K562 (cell line): ENCODE results near the gene IMP4. TPM values are rescaled to one million over a fixed set of nuclear protein-coding genes. Genes with fewer than 3 reads are reported as not detected.

Experiments
- ATAC-seq: fragments of 200-7000 bp; cut with Tn5 transposase; 3 replicates; pipeline ENCODE4 v1.9.1; 2020; ENCODE audit warnings: moderate library complexity
- BruUV-seq: library from RNA; stranded (reverse); fragments of 400-500 nt; replicated peaks from 2 replicates; lab custom pipeline; 2021; lab: Mats Ljungman, UMichigan
- CTCF ChIA-PET: fragments of 300-600 bp; formaldehyde crosslinking; extraction: SDS; loops from one replicate; lab custom pipeline; 2021; ENCODE audit warnings: low intra/inter-chr PET ratio; lab: Yijun Ruan, JAX
- POLR2A ChIA-PET: fragments of 300-600, 350-650 bp; sonication (Branson Sonifier 250); formaldehyde crosslinking; extraction: SDS; loops from one replicate; lab custom pipeline; 2021; ENCODE audit warnings: antibody characterized with exemption, inconsistent platforms; lab: Yijun Ruan, JAX
- DNase-seq, 4 experiments: peaks; one replicate each; pipeline versions ENCODE4 v3.0.0 to v3.0.0-alpha.2; 2011 to 2018; ENCODE audit warnings: low spot score in 3 of 4, mixed read lengths in 3 of 4; ENCODE audit errors: extremely low read depth in 1 of 4
- FAIRE-seq: peaks from 2 replicates; lab custom pipeline; 2011; peaks lifted over from hg19 to GRCh38; lab: Jason Lieb, UNC
- H2AFZ ChIP-seq: 2 replicates; pipeline ENCODE4 v1.6.0; 2011; ENCODE audit warnings: low read depth, low read length, control low read depth, inconsistent platforms
- H3K27ac ChIP-seq: fragments of 200-600 bp; 3 replicates; pipeline ENCODE4 v1.8.0; 2011; ENCODE audit warnings: low read depth, mild to moderate bottlenecking, control low read depth, inconsistent platforms, low read length, moderate library complexity, mixed read lengths; ENCODE audit errors: extremely low read depth
- H3K27me3 ChIP-seq, 2 experiments: fragments of 300-600 bp in 1 of 2; 2 replicates in 1 of 2; 3 replicates in 1 of 2; pipeline versions ENCODE4 v1.6.0 to v1.8.0; 2011; ENCODE audit warnings: inconsistent platforms in 2 of 2, low read length in 2 of 2, mild to moderate bottlenecking in 1 of 2, mixed read lengths in 1 of 2, moderate library complexity in 1 of 2; ENCODE audit not compliant: control insufficient read depth in 2 of 2, insufficient read depth in 2 of 2
- H3K36me3 ChIP-seq: fragments of 300-600 bp; 3 replicates; pipeline ENCODE4 v1.8.0; 2011; ENCODE audit warnings: mild to moderate bottlenecking, low read length, inconsistent platforms; ENCODE audit not compliant: control insufficient read depth, insufficient read depth
- H3K4me1 ChIP-seq, 2 experiments: fragments of 200-600 bp in 1 of 2; replicated peaks in 1 of 2; 2 replicates in 1 of 2; 3 replicates in 1 of 2; pipeline versions ENCODE4 v1.5.1 to v1.8.0; 2011; ENCODE audit warnings: inconsistent platforms in 2 of 2, low read length in 2 of 2, mild to moderate bottlenecking in 1 of 2, mixed read lengths in 1 of 2, moderate library complexity in 1 of 2; ENCODE audit not compliant: control insufficient read depth in 2 of 2, insufficient read depth in 2 of 2
- H3K4me2 ChIP-seq: 2 replicates; pipeline ENCODE4 v1.6.1; 2011; ENCODE audit warnings: low read length, control low read depth, inconsistent platforms, mixed read lengths; ENCODE audit not compliant: insufficient read depth
- H3K4me3 ChIP-seq: fragments of 200-600 bp; sonication (generic), shearing (Covaris generic); 2 replicates; pipeline ENCODE4 v1.5.1; 2016; ENCODE audit warnings: control low read depth, inconsistent platforms
- H3K79me2 ChIP-seq: fragments of 200-600 bp; 3 replicates; pipeline ENCODE4 v1.8.0; 2011; ENCODE audit warnings: low read length, inconsistent platforms; ENCODE audit not compliant: control insufficient read depth, insufficient read depth
- H3K9ac ChIP-seq, 2 experiments: 2 replicates each; pipeline versions ENCODE4 v1.6.0 to v1.6.1; 2011; ENCODE audit warnings: low read depth in 2 of 2, low read length in 2 of 2, control low read depth in 1 of 2, inconsistent platforms in 1 of 2, mild to moderate bottlenecking in 1 of 2, mixed read lengths in 1 of 2; ENCODE audit not compliant: insufficient read depth in 1 of 2
- H3K9me1 ChIP-seq: one replicate; pipeline ENCODE4 v1.6.0; 2011; ENCODE audit warnings: inconsistent platforms, mild to moderate bottlenecking, low read length, moderate library complexity; ENCODE audit not compliant: control insufficient read depth, insufficient read depth
- H3K9me3 ChIP-seq: replicated peaks from 2 replicates; pipeline ENCODE4 v1.5.1; 2011; ENCODE audit warnings: low read depth, low read length, inconsistent platforms; ENCODE audit not compliant: control insufficient read depth, insufficient read depth
- H4K20me1 ChIP-seq: replicated peaks from 2 replicates; pipeline ENCODE4 v1.6.1; 2011; ENCODE audit warnings: low read length, inconsistent platforms, mixed read lengths; ENCODE audit not compliant: control insufficient read depth, insufficient read depth
- ARNT ChIP-seq, 2 experiments: fragments of 450-650 bp; IDR thresholded peaks; 2 replicates each; pipeline ENCODE4 v1.6.1; 2016; ENCODE audit warnings: mild to moderate bottlenecking in 1 of 2
- DMBX1 ChIP-seq: fragments of 250-450 bp; sonication (Bioruptor Pico); IDR thresholded peaks from 2 replicates; pipeline ENCODE4 v1.8.0; 2022; ENCODE audit warnings: inconsistent platforms, mild to moderate bottlenecking, moderate library complexity, borderline replicate concordance
- KAT7 ChIP-seq: sonication (generic); formaldehyde crosslinking; IDR thresholded peaks from 2 replicates; pipeline ENCODE4 v1.8.0; 2022; ENCODE audit warnings: missing genetic modification reagents, mild to moderate bottlenecking, borderline replicate concordance
- POLR3G ChIP-seq: IDR thresholded peaks from 2 replicates; pipeline ENCODE4 v1.6.1; 2011; ENCODE audit not compliant: insufficient read length, insufficient replicate concordance; ENCODE audit errors: extremely low read depth
- UBTF ChIP-seq, 2 experiments: IDR thresholded peaks; 2 replicates each; pipeline ENCODE4 v1.6.1; 2012; ENCODE audit warnings: improper control_type of control experiment in 2 of 2, low read depth in 2 of 2, low read length in 2 of 2, borderline replicate concordance in 1 of 2
- ZBTB2 ChIP-seq: fragments of 450-650 bp; IDR thresholded peaks from 2 replicates; pipeline ENCODE4 v1.6.1; 2016; ENCODE audit warnings: antibody characterized with exemption
- ZNF274 ChIP-seq: IDR thresholded peaks from 2 replicates; pipeline ENCODE4 v1.6.1; 2011; ENCODE audit warnings: low read depth, mild to moderate bottlenecking, low read length, moderate library complexity, borderline replicate concordance
- ZNF324 ChIP-seq: fragments of 250-450 bp; sonication (Bioruptor Pico); IDR thresholded peaks from 2 replicates; pipeline ENCODE4 v1.4.0; 2020; ENCODE audit warnings: mild to moderate bottlenecking
- ZNF445 ChIP-seq: fragments of 250-450 bp; sonication (Bioruptor Pico); IDR thresholded peaks from 2 replicates; pipeline ENCODE4 v1.4.0; 2020; ENCODE audit warnings: low read depth, mild to moderate bottlenecking, moderate library complexity
- WGBS: fragments of 100-300 bp; shearing (Covaris generic); methylation state at CpG from one replicate; pipeline ENCODE4 v1.1.6; 2016; ENCODE audit warnings: low coverage, mixed read lengths; ENCODE audit not compliant: insufficient coverage; ENCODE audit errors: missing lambda C conversion rate; 5-methylcytosine and 5-hydroxymethylcytosine counted together
- in situ Hi-C: fragments of 300-500 bp; cut with MboI; formaldehyde crosslinking; loops from 4 replicates; pipeline ENCODE4 v1.15.0; 2018; ENCODE audit warnings: inconsistent platforms, mixed read lengths
- intact Hi-C: fragments of 100-400 bp; cut with micrococcal nuclease; formaldehyde crosslinking; loops from 2 replicates; pipeline ENCODE4 v1.14.2; 2022
- polyA plus RNA-seq, 8 experiments: library from polyadenylated mRNA; depleted of rRNA in 4 of 8; stranded (reverse) in 5 of 8; unstranded in 3 of 8; fragments of >200 nt; fragmentation: Nextera tagmentation in 2 of 8; fragmentation: Illumina TruSeq in 1 of 8; extraction: Ambion mirVana in 2 of 8; extraction: Trizol in 1 of 8; gene quantifications; 2 replicates each; pipeline versions ENCODE4 v1.2.1 to v1.2.3, GENCODE V29; 2011 to 2014; ENCODE audit warnings: inconsistent platforms in 1 of 8, missing spikeins in 1 of 8
- total RNA-seq, 7 experiments: library from RNA; depleted of rRNA in 6 of 7; stranded (reverse); fragments of >200 nt in 6 of 7; fragmentation: Illumina TruSeq in 2 of 7; extraction: Trizol in 2 of 7; gene quantifications; 2 replicates each; pipeline versions ENCODE4 v1.2.1 to v1.2.3, GENCODE V29; 2011 to 2021; ENCODE audit warnings: low replicate concordance in 1 of 7
- TF ChIP-seq, protein P1 (sequence below): fragments of 250-450 bp; sonication (Bioruptor Pico); IDR thresholded peaks from 2 replicates; pipeline ENCODE4 v1.5.0; 2021; ENCODE audit warnings: mild to moderate bottlenecking, borderline replicate concordance

The IMP4 gene
- total and polyA plus RNA-seq, 9 of the 15 experiments (the other 6 are each of a cell fraction or from before 2014, with no cell fraction given) = 35.4 to 209 (median 100.0) TPM

- TF ChIP-seq UBTF (IDR thresholded peaks at IDR 0.05; ENCODE audit: borderline replicate concordance in 1 of 2, low read depth in 2 of 2, low read length in 2 of 2) (no peak), ZBTB2 (no peak)
These were observed 4.0 kb downstream of the IMP4 start (continued) for GRCh38 chr2:130346741-130347066.

- BruUV-seq = no TSS peak
These were observed 4.7 kb downstream of the IMP4 start for GRCh38 chr2:130347220-130347925.

More at GRCh38 chr2:130347220-130347925, 4.7 kb downstream of the IMP4 start:
- Histone ChIP-seq H3K27me3 (no peaks in the 10 kb centered on the region), H3K79me2 (peaks cover 30% of the 10 kb centered on the region), H4K20me1 (no peaks in the 10 kb centered on the region), H3K36me3 (peaks cover 54% of the 10 kb centered on the region), H3K9me1 (no peaks in the 10 kb centered on the region), H3K4me1 (peaks cover 0 to 25% of the 10 kb centered on the region in 2 experiments; a peak in 3 of 5 replicates), H3K9me3 (no peaks in the 10 kb centered on the region), H3K4me2 (no peak overlapping the region), H3K9ac (no peak overlapping the region), H3K4me3 (no peak overlapping the region), H2AFZ (no peak overlapping the region), H3K27ac (no peak overlapping the region)
- ChIA-PET CTCF (no interaction called here), POLR2A (interaction anchor here (6.1 kb wide), 1 partner anchor 6 kb away, joined by 63 read pairs; the partner anchor contains the start of gene PTPN18)
- FAIRE-seq (no peak), ATAC-seq (no peak), DNase-seq (no peak)
- TF ChIP-seq ZNF445 (CRISPR knock-in tag) (no peak), KAT7 (CRISPR knock-in tag) (no peak), ZNF324 (CRISPR knock-in tag) (no peak), DMBX1 (no peak), ARNT (IDR thresholded peaks at IDR 0.05) (no peak), POLR3G (no peak), ZNF274 (no peak)
- TF ChIP-seq, protein P1, sequence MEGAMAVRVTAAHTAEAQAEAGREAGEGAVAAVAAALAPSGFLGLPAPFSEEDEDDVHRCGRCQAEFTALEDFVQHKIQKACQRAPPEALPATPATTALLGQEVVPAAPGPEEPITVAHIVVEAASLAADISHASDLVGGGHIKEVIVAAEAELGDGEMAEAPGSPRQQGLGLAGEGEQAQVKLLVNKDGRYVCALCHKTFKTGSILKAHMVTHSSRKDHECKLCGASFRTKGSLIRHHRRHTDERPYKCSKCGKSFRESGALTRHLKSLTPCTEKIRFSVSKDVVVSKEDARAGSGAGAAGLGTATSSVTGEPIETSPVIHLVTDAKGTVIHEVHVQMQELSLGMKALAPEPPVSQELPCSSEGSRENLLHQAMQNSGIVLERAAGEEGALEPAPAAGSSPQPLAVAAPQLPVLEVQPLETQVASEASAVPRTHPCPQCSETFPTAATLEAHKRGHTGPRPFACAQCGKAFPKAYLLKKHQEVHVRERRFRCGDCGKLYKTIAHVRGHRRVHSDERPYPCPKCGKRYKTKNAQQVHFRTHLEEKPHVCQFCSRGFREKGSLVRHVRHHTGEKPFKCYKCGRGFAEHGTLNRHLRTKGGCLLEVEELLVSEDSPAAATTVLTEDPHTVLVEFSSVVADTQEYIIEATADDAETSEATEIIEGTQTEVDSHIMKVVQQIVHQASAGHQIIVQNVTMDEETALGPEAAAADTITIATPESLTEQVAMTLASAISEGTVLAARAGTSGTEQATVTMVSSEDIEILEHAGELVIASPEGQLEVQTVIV = no peak
- in situ Hi-C loops = loop anchor here (25.0 kb wide), 2 partner anchors 890 to 1165 kb away; no protein-coding TSS in a partner anchor
- 93% methylated on average over 7 of the region's 7 CpGs for WGBS
- intact Hi-C loops = loop anchor here (10.0 kb wide), 1 partner anchor 77 kb away; no protein-coding TSS in a partner anchor
